Chondrocyte (in vitro differentiated cells): Measurements from ENCODE around the gene ITGA8. TPM values are rescaled to one million over a fixed set of nuclear protein-coding genes. Genes with fewer than 3 reads are reported as not detected.

Experiments
- DNase-seq: peaks from one replicate; pipeline ENCODE4 v3.0.0; 2021; ENCODE audit warnings: mixed read lengths, low spot score
- H3K27ac Mint-ChIP-seq: one replicate; pipeline ENCODE4 v1.8.0; 2021; ENCODE audit warnings: mild to moderate bottlenecking, moderate library complexity, mixed read lengths; ENCODE audit not compliant: unreplicated experiment
- H3K27me3 Mint-ChIP-seq: 2 replicates; pipeline ENCODE4 v1.8.0; 2021; ENCODE audit warnings: low read depth, mixed read lengths
- H3K36me3 Mint-ChIP-seq: 2 replicates; pipeline ENCODE4 v1.8.0; 2021; ENCODE audit warnings: low read depth, mixed read lengths
- H3K4me1 Mint-ChIP-seq: 2 replicates; pipeline ENCODE4 v1.8.0; 2021; ENCODE audit warnings: low read depth, mild to moderate bottlenecking, mixed read lengths
- H3K4me3 Mint-ChIP-seq: one replicate; pipeline ENCODE4 v1.8.0; 2021; ENCODE audit warnings: mild to moderate bottlenecking, moderate library complexity, mixed read lengths; ENCODE audit not compliant: unreplicated experiment
- H3K9me3 Mint-ChIP-seq: 2 replicates; pipeline ENCODE4 v1.8.0; 2021; ENCODE audit warnings: low read depth, mixed read lengths
- total RNA-seq: library from RNA; stranded (reverse); gene quantifications from 3 replicates; pipeline ENCODE4 v1.2.1, GENCODE V29; 2021
- TF ChIP-seq, protein P1 (sequence below): fragments of 200-600 bp; sonication (generic); IDR thresholded peaks from 2 replicates; pipeline ENCODE4 v1.5.0; 2021; ENCODE audit warnings: antibody characterized with exemption, mild to moderate bottlenecking, moderate library complexity

The ITGA8 gene
- total RNA-seq, 1 donor from 2014 or later = 5.6 TPM

DNA sequence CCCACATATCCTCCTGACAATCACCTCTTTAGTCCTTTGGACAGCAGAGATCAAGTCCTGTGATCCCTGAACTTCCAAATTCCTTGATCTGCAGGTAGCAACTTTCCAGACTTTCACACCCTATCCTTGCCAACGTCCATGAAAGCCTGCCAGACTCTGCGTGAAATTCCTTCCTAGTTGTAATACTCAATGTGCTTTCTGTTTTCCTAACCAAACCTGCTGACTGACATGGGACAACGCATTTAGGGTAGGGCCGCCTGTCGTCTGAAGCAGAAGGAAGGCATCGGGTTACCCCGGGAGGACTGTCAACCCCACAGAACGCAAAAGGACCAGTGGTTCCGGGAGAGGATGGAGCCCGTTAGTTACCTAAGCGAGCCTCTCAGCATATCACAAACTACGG is 23.9 kb downstream of the ITGA8 start:
- DNase-seq = no peak
- TF ChIP-seq, protein P1, sequence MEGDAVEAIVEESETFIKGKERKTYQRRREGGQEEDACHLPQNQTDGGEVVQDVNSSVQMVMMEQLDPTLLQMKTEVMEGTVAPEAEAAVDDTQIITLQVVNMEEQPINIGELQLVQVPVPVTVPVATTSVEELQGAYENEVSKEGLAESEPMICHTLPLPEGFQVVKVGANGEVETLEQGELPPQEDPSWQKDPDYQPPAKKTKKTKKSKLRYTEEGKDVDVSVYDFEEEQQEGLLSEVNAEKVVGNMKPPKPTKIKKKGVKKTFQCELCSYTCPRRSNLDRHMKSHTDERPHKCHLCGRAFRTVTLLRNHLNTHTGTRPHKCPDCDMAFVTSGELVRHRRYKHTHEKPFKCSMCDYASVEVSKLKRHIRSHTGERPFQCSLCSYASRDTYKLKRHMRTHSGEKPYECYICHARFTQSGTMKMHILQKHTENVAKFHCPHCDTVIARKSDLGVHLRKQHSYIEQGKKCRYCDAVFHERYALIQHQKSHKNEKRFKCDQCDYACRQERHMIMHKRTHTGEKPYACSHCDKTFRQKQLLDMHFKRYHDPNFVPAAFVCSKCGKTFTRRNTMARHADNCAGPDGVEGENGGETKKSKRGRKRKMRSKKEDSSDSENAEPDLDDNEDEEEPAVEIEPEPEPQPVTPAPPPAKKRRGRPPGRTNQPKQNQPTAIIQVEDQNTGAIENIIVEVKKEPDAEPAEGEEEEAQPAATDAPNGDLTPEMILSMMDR = no peak
- H3K4me1 Mint-ChIP-seq = peaks cover 3% of the 10 kb centered on the region
- H3K4me3 Mint-ChIP-seq = no peak overlapping the region
- H3K27me3 Mint-ChIP-seq = no peaks in the 10 kb centered on the region
- peaks cover 2% of the 10 kb centered on the region for H3K36me3 Mint-ChIP-seq
- H3K27ac Mint-ChIP-seq = no peak overlapping the region
- H3K9me3 Mint-ChIP-seq = peaks cover 4% of the 10 kb centered on the region

DNA sequence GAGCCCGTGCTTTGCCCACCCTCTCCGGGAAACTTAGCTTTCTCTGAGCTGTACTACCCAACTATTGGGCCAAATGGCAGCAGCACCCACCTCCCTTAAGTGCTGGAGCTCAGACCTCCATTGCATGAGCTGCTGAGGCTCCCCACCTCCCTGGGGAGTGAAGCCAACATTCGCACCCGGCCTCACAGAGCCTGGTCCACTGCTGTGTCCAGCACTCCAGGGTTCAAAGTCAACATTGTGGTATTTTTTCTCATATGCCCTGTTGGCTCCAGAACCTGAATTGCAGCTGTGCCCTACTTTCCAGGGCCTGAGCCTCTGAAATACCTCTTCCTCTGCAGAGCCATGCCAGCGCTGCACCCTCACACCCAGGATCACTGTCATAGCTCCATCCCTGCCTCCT is 29.7 kb downstream of the ITGA8 start:
- Mint-ChIP-seq H3K27ac (no peak overlapping the region), H3K4me1 (no peaks in the 10 kb centered on the region), H3K4me3 (no peak overlapping the region), H3K9me3 (no peaks in the 10 kb centered on the region), H3K36me3 (no peaks in the 10 kb centered on the region), H3K27me3 (no peaks in the 10 kb centered on the region)
- TF ChIP-seq, protein P1 = no peak
- DNase-seq = no peak

DNA sequence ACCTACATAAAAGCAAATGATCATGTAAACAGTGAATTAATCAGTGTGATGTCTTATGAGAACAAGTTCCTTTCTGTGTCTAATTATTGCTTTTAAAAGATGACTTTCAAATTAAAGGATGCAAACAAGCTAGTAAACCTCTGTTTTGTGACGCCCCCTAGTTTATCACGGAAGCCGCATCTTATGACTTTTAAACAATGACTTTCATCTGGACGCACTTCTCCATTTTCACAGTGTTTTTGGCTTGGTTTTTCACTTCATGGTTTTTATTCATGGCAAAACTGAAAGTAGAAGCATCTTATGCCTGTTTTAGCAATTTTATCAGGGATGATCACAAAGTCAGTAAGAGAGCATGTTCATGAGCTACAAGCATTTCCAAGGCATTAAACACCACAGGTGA is 35.0 kb downstream of the ITGA8 start:
- no peaks in the 10 kb centered on the region for H3K9me3 Mint-ChIP-seq
- no peak for DNase-seq
- TF ChIP-seq, protein P1 = no peak
- H3K27me3 Mint-ChIP-seq = no peaks in the 10 kb centered on the region
- no peaks in the 10 kb centered on the region for H3K4me1 Mint-ChIP-seq
- no peaks in the 10 kb centered on the region for H3K36me3 Mint-ChIP-seq
- no peak overlapping the region for H3K27ac Mint-ChIP-seq
- H3K4me3 Mint-ChIP-seq = no peak overlapping the region

DNA sequence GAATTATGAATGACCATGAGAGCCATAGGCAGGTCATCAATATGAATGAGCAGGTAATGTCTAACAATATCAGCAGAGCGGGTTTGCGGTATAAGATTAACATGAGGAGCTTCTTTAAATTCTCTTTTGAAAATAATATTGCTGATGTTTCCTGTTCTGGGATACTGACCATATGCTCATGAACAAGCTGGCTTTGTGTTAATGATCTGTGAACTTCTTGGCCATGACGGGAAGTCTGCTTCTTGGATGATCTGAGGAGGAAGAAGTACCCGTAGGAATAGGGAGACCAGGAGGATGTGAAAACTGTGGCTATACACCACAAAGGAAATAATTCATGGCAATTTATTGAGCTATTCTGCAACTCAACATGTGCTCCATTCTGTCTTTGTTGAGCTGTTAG is 38.6 kb downstream of the ITGA8 start:
- Mint-ChIP-seq H3K27ac (no peak overlapping the region), H3K27me3 (no peaks in the 10 kb centered on the region), H3K4me1 (no peaks in the 10 kb centered on the region), H3K36me3 (no peaks in the 10 kb centered on the region), H3K4me3 (no peak overlapping the region), H3K9me3 (no peaks in the 10 kb centered on the region)
- DNase-seq = no peak
- TF ChIP-seq, protein P1 = no peak

DNA sequence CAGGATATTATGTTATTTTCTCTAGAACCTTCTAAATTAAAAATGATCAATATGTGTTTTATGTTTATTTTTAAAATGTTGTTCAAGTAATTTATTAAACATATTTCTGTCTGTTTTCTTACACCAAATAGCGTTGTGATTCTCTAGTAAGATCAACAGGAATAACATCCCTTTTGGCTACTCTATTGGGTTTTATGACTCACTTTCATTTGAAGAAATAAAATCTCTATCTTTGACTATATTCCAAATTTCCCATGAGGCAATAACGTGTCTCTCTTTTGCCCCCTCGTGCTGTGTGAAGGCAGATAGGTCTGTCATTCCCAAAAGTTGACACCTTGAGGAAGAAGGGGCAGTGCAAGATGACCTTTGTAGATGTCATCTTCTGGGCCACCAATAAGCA is 40.9 kb downstream of the ITGA8 start:
- Mint-ChIP-seq H3K4me1 (no peaks in the 10 kb centered on the region), H3K9me3 (no peaks in the 10 kb centered on the region), H3K27me3 (no peaks in the 10 kb centered on the region), H3K4me3 (no peak overlapping the region), H3K27ac (no peak overlapping the region), H3K36me3 (no peaks in the 10 kb centered on the region)
- no peak for DNase-seq
- TF ChIP-seq, protein P1 = no peak
